Smooth muscle cell (in vitro differentiated cells): ENCODE results near the gene SELENOO. TPM values are rescaled to one million over a fixed set of nuclear protein-coding genes. Genes with fewer than 3 reads are reported as not detected.

Source experiments
- DNase-seq: peaks from one replicate; lab custom pipeline; 2025; ENCODE audit not compliant: unreplicated experiment; lab: John Stamatoyannopoulos, UW
- H2AFZ ChIP-seq: fragments of 200-600 bp; sonication (generic); 2 replicates; pipeline ENCODE4 v1.6.0; 2016; ENCODE audit warnings: antibody characterized with exemption, low read depth, mild to moderate bottlenecking
- H3F3A ChIP-seq: fragments of 200-600 bp; sonication (generic); 2 replicates; pipeline ENCODE4 v1.6.0; 2017; ENCODE audit warnings: antibody characterized with exemption, low read depth
- H3K27ac ChIP-seq: fragments of 200-600 bp; sonication (generic); 2 replicates; pipeline ENCODE4 v1.5.1; 2016; ENCODE audit warnings: low read depth, mild to moderate bottlenecking
- H3K27me3 ChIP-seq: fragments of 200-600 bp; sonication (generic); 2 replicates; pipeline ENCODE4 v1.6.1; 2016; ENCODE audit warnings: low read depth, mild to moderate bottlenecking
- H3K36me3 ChIP-seq: fragments of 200-600 bp; sonication (generic); 2 replicates; pipeline ENCODE4 v1.5.1; 2016; ENCODE audit warnings: low read depth
- H3K4me1 ChIP-seq: fragments of 200-600 bp; sonication (generic); 2 replicates; pipeline ENCODE4 v1.5.1; 2016; ENCODE audit warnings: low read depth
- H3K4me2 ChIP-seq: fragments of 200-600 bp; sonication (generic); 2 replicates; pipeline ENCODE4 v1.6.0; 2016; ENCODE audit warnings: mild to moderate bottlenecking
- H3K4me3 ChIP-seq: fragments of 200-600 bp; sonication (generic); 2 replicates; pipeline ENCODE4 v1.5.1; 2016; ENCODE audit warnings: mild to moderate bottlenecking
- H3K79me2 ChIP-seq: fragments of 200-600 bp; sonication (generic); 2 replicates; pipeline ENCODE4 v1.6.0; 2016; ENCODE audit warnings: low read depth, mild to moderate bottlenecking
- H3K9ac ChIP-seq: fragments of 200-600 bp; sonication (generic); 2 replicates; pipeline ENCODE4 v1.6.0; 2016; ENCODE audit warnings: low read depth
- H3K9me3 ChIP-seq: fragments of 200-600 bp; sonication (generic); replicated peaks from 2 replicates; pipeline ENCODE4 v1.5.1; 2016; ENCODE audit warnings: low read depth
- H4K20me1 ChIP-seq: fragments of 200-600 bp; sonication (generic); 2 replicates; pipeline ENCODE4 v1.6.0; 2016; ENCODE audit warnings: low read depth
- WGBS: methylation state at CpG from one replicate; pipeline ENCODE4 v1.1.7; 2016; ENCODE audit warnings: low lambda C conversion rate; 5-methylcytosine and 5-hydroxymethylcytosine counted together
- polyA plus RNA-seq: library from polyadenylated mRNA; unstranded; fragments of >200 nt; fragmentation: Nextera tagmentation; extraction: Ambion mirVana; gene quantifications from 2 replicates; pipeline ENCODE4 v1.2.1, GENCODE V29; 2016
- total RNA-seq: library from RNA; depleted of rRNA; stranded (reverse); fragments of >200 nt; gene quantifications from 2 replicates; pipeline ENCODE4 v1.2.3, GENCODE V29; 2014
- TF ChIP-seq, protein P1 (sequence below): fragments of 200-600 bp; sonication (generic); IDR thresholded peaks from 2 replicates; pipeline ENCODE4 v1.5.1; 2017; ENCODE audit warnings: borderline replicate concordance, mild to moderate bottlenecking, antibody characterized with exemption; ENCODE audit not compliant: insufficient read depth, poor library complexity, severe bottlenecking

The SELENOO gene
- total and polyA plus RNA-seq, 2 experiments from 2014 or later = 9.0 to 21.3 TPM

DNA sequence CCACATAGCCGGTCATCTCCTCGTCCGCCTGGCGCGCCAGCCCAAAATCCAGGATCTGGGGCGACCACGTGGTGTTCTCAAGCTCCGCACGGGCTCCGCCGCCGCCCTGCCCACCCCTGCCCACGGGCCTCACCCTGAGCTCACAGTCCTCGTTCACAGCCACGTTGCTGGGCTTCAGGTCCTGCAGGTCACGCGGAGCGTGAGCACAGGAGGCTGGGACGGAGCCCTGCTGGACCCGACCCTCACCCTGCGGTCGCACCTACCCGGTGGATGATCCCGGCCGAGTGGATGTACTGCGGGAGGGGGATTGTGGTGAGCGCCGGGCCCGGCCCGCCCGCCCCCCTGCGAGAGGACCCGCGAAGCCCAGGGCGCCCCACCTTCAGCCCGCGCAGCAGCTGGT is 66.2 kb downstream of the SELENOO start:
- no peak for DNase-seq
- Histone ChIP-seq H3K27ac (no peak overlapping the region), H3K27me3 (peaks cover 26% of the 10 kb centered on the region), H3K4me3 (peak overlapping the region; percentile 31), H3K4me1 (peaks cover 15% of the 10 kb centered on the region), H2AFZ (no peak overlapping the region), H3F3A (no peaks in the 10 kb centered on the region), H3K9me3 (no peaks in the 10 kb centered on the region), H3K9ac (no peak overlapping the region), H3K36me3 (no peaks in the 10 kb centered on the region), H3K79me2 (no peaks in the 10 kb centered on the region), H3K4me2 (peak overlapping the region; percentile 82), H4K20me1 (peaks cover 24% of the 10 kb centered on the region)
- WGBS = 61% methylated on average over 37 of the region's 37 CpGs
- TF ChIP-seq, protein P1, sequence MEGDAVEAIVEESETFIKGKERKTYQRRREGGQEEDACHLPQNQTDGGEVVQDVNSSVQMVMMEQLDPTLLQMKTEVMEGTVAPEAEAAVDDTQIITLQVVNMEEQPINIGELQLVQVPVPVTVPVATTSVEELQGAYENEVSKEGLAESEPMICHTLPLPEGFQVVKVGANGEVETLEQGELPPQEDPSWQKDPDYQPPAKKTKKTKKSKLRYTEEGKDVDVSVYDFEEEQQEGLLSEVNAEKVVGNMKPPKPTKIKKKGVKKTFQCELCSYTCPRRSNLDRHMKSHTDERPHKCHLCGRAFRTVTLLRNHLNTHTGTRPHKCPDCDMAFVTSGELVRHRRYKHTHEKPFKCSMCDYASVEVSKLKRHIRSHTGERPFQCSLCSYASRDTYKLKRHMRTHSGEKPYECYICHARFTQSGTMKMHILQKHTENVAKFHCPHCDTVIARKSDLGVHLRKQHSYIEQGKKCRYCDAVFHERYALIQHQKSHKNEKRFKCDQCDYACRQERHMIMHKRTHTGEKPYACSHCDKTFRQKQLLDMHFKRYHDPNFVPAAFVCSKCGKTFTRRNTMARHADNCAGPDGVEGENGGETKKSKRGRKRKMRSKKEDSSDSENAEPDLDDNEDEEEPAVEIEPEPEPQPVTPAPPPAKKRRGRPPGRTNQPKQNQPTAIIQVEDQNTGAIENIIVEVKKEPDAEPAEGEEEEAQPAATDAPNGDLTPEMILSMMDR = no peak

Other genes with a start within 250 kb of the SELENOO start
- 19.1 and 20.1 TPM in 2 replicates for gene PIM3, start 240.2 kb upstream of the SELENOO start, total RNA-seq
- gene PIM3, start 240.2 kb upstream of the SELENOO start, polyA plus RNA-seq = 43.3 and 51.9 TPM in 2 replicates
- gene IL17REL, start 188.2 kb upstream of the SELENOO start, total RNA-seq = 0.04 TPM in 1 of 2 replicates, not detected in the other
- gene IL17REL, start 188.2 kb upstream of the SELENOO start, polyA plus RNA-seq = not detected in 2 replicates
- not detected in 2 replicates for gene TTLL8, start 142.7 kb upstream of the SELENOO start, total RNA-seq
- gene TTLL8, start 142.7 kb upstream of the SELENOO start, polyA plus RNA-seq = 0.10 TPM in 1 of 2 replicates, not detected in the other
- gene MLC1, start 115.6 kb upstream of the SELENOO start, total RNA-seq = 4.2 and 5.6 TPM in 2 replicates
- gene MLC1, start 115.6 kb upstream of the SELENOO start, polyA plus RNA-seq = 5.6 and 6.3 TPM in 2 replicates
- 0.85 and 1.2 TPM in 2 replicates for gene MOV10L1, start 111.0 kb upstream of the SELENOO start, total RNA-seq
- 0.10 and 1.1 TPM in 2 replicates for gene MOV10L1, start 111.0 kb upstream of the SELENOO start, polyA plus RNA-seq
- 5.1 TPM in 2 replicates for gene PANX2, start 30.3 kb upstream of the SELENOO start, total RNA-seq
- gene PANX2, start 30.3 kb upstream of the SELENOO start, polyA plus RNA-seq = 2.5 and 2.9 TPM in 2 replicates
- gene TRABD, start 15.1 kb upstream of the SELENOO start, total RNA-seq = 14.0 and 17.8 TPM in 2 replicates
- 56.9 and 58.5 TPM in 2 replicates for gene TRABD, start 15.1 kb upstream of the SELENOO start, polyA plus RNA-seq
- gene TUBGCP6, start 44.0 kb downstream of the SELENOO start, total RNA-seq = 10.0 and 10.6 TPM in 2 replicates
- 22.7 and 26.0 TPM in 2 replicates for gene TUBGCP6, start 44.0 kb downstream of the SELENOO start, polyA plus RNA-seq
- 5.1 and 9.5 TPM in 2 replicates for gene HDAC10, start 50.3 kb downstream of the SELENOO start, total RNA-seq
- gene HDAC10, start 50.3 kb downstream of the SELENOO start, polyA plus RNA-seq = 12.8 and 15.7 TPM in 2 replicates
- gene MAPK12, start 60.7 kb downstream of the SELENOO start, total RNA-seq = 9.5 and 14.9 TPM in 2 replicates
- gene MAPK12, start 60.7 kb downstream of the SELENOO start, polyA plus RNA-seq = 26.2 and 27.8 TPM in 2 replicates
- 2.8 and 4.2 TPM in 2 replicates for gene MAPK11, start 69.4 kb downstream of the SELENOO start, total RNA-seq
- gene MAPK11, start 69.4 kb downstream of the SELENOO start, polyA plus RNA-seq = 0.65 and 1.4 TPM in 2 replicates
- gene PLXNB2, start 106.6 kb downstream of the SELENOO start, total RNA-seq = 183 and 195 TPM in 2 replicates
- 210 and 249 TPM in 2 replicates for gene PLXNB2, start 106.6 kb downstream of the SELENOO start, polyA plus RNA-seq
- gene DENND6B, start 126.0 kb downstream of the SELENOO start, total RNA-seq = 2.4 and 3.1 TPM in 2 replicates
- gene DENND6B, start 126.0 kb downstream of the SELENOO start, polyA plus RNA-seq = 7.8 and 10.1 TPM in 2 replicates
- gene PPP6R2, start 142.3 kb downstream of the SELENOO start, total RNA-seq = 24.6 and 30.7 TPM in 2 replicates
- 31.6 and 36.3 TPM in 2 replicates for gene PPP6R2, start 142.3 kb downstream of the SELENOO start, polyA plus RNA-seq